WTC11 (cell line): ENCODE results near the gene FPR2. TPM values are rescaled to one million over a fixed set of nuclear protein-coding genes. Genes with fewer than 3 reads are reported as not detected.

ENCODE experiments used
- ATAC-seq: fragments of 200-7000 bp; cut with Tn5 transposase; 2 replicates; pipeline ENCODE4 v1.10.0; 2021; ENCODE audit warnings: mild to moderate bottlenecking, moderate library complexity
- CTCF ChIA-PET: fragments of 300-600 bp; sonication (Branson Sonifier 250); formaldehyde crosslinking; loops from one replicate; lab custom pipeline; 2021; ENCODE audit warnings: antibody characterized with exemption; lab: Charles Lee
- POLR2A ChIA-PET: fragments of 350-600 bp; sonication (Branson Sonifier 250); formaldehyde crosslinking; loops from one replicate; lab custom pipeline; 2021; ENCODE audit warnings: antibody characterized with exemption; lab: Charles Lee
- DNase-seq: peaks from one replicate; pipeline ENCODE4 v3.0.0; 2021; ENCODE audit warnings: low spot score
- H3K27ac Mint-ChIP-seq: 2 replicates; pipeline ENCODE4 v1.8.0; 2021; ENCODE audit warnings: mixed read lengths
- H3K27me3 Mint-ChIP-seq: 2 replicates; pipeline ENCODE4 v1.8.0; 2021; ENCODE audit warnings: low read depth, mild to moderate bottlenecking, moderate library complexity, mixed read lengths
- H3K36me3 Mint-ChIP-seq: 2 replicates; pipeline ENCODE4 v1.8.0; 2021; ENCODE audit warnings: mixed read lengths
- H3K4me1 Mint-ChIP-seq: 2 replicates; pipeline ENCODE4 v1.8.0; 2022; ENCODE audit warnings: mixed read lengths
- H3K4me3 Mint-ChIP-seq: 2 replicates; pipeline ENCODE4 v1.8.0; 2021; ENCODE audit warnings: mild to moderate bottlenecking, moderate library complexity, mixed read lengths
- H3K9me3 Mint-ChIP-seq: 2 replicates; pipeline ENCODE4 v1.8.0; 2021; ENCODE audit warnings: mixed read lengths
- CREM ChIP-seq: sonication (generic); formaldehyde crosslinking; IDR thresholded peaks from 2 replicates; pipeline ENCODE4 v1.8.1; 2022; ENCODE audit warnings: mild to moderate bottlenecking, missing genetic modification reagents, moderate library complexity
- CTCF ChIP-seq: fragments of 200-600 bp; IDR thresholded peaks from 2 replicates; pipeline ENCODE4 v1.8.0; 2022; ENCODE audit warnings: antibody characterized with exemption
- E2F4 ChIP-seq: sonication (generic); formaldehyde crosslinking; IDR thresholded peaks from 2 replicates; pipeline ENCODE4 v1.8.1; 2022; ENCODE audit warnings: low read depth, mild to moderate bottlenecking, moderate library complexity, missing genetic modification reagents, borderline replicate concordance
- ELF4 ChIP-seq: sonication (generic); formaldehyde crosslinking; IDR thresholded peaks from 2 replicates; pipeline ENCODE4 v1.8.1; 2022; ENCODE audit warnings: low read depth, mild to moderate bottlenecking, moderate library complexity, missing genetic modification reagents
- JUN ChIP-seq: sonication (generic); formaldehyde crosslinking; IDR thresholded peaks from 2 replicates; pipeline ENCODE4 v1.8.0; 2023; ENCODE audit warnings: mild to moderate bottlenecking, missing genetic modification reagents
- MXD4 ChIP-seq: fragments of 250-450 bp; sonication (Bioruptor Pico); IDR thresholded peaks from 2 replicates; pipeline ENCODE4 v1.8.0; 2021; ENCODE audit warnings: mild to moderate bottlenecking, moderate library complexity, borderline replicate concordance
- NR3C1 ChIP-seq: sonication (generic); formaldehyde crosslinking; conservative IDR thresholded peaks from 2 replicates; pipeline ENCODE4 v1.8.1; 2023; ENCODE audit warnings: low read depth, mild to moderate bottlenecking, missing genetic modification reagents
- PRDM15 ChIP-seq: sonication (generic); formaldehyde crosslinking; IDR thresholded peaks from 2 replicates; pipeline ENCODE4 v1.8.0; 2022; ENCODE audit warnings: missing genetic modification reagents
- ZNF138 ChIP-seq: sonication (generic); formaldehyde crosslinking; conservative IDR thresholded peaks from 2 replicates; pipeline ENCODE4 v1.8.1; 2022; ENCODE audit warnings: mild to moderate bottlenecking, moderate library complexity, missing genetic modification reagents
- ZNF219 ChIP-seq: sonication (generic); formaldehyde crosslinking; IDR thresholded peaks from 2 replicates; pipeline ENCODE4 v1.8.0; 2023; ENCODE audit warnings: missing genetic modification reagents, mild to moderate bottlenecking, borderline replicate concordance
- ZNF396 ChIP-seq: fragments of 250-450 bp; sonication (Bioruptor Pico); IDR thresholded peaks from 2 replicates; pipeline ENCODE4 v1.8.0; 2021; ENCODE audit warnings: mild to moderate bottlenecking, moderate library complexity, borderline replicate concordance
- ZNF423 ChIP-seq: fragments of 250-450 bp; sonication (Bioruptor Pico); IDR thresholded peaks from 2 replicates; pipeline ENCODE4 v2.1.2; 2022; ENCODE audit warnings: mild to moderate bottlenecking, moderate library complexity
- total RNA-seq: library from RNA; stranded (reverse); gene quantifications from 3 replicates; pipeline ENCODE4 v1.2.3, GENCODE V29; 2021
- TF ChIP-seq, protein P1 (sequence below): sonication (generic); formaldehyde crosslinking; IDR thresholded peaks from 2 replicates; pipeline ENCODE4 v1.8.0; 2023; ENCODE audit warnings: missing genetic modification reagents, mild to moderate bottlenecking, borderline replicate concordance

FPR2 gene
- total RNA-seq, 1 experiment from 2014 or later: 0.31 TPM

GRCh38 chr19:51715850-51716249 lies 45.1 kb upstream of the FPR2 start:
- H3K27ac Mint-ChIP-seq: no peak overlapping the region
- ChIA-PET POLR2A (no interaction called here), CTCF (no interaction called here)
- H3K9me3 Mint-ChIP-seq: no peaks in the 10 kb centered on the region
- peaks cover 7% of the 10 kb centered on the region for H3K4me1 Mint-ChIP-seq
- peaks cover 68% of the 10 kb centered on the region for H3K27me3 Mint-ChIP-seq
- TF ChIP-seq ELF4 (CRISPR knock-in tag) (no peak), PRDM15 (CRISPR knock-in tag) (no peak), CREM (CRISPR knock-in tag) (no peak)
- H3K36me3 Mint-ChIP-seq: no peaks in the 10 kb centered on the region
- DNase-seq (no peak), ATAC-seq (no peak)
- no peak overlapping the region for H3K4me3 Mint-ChIP-seq

GRCh38 chr19:51716925-51717324 lies 44.1 kb upstream of the FPR2 start:
- Mint-ChIP-seq H3K4me3 (no peak overlapping the region), H3K27ac (no peak overlapping the region), H3K36me3 (no peaks in the 10 kb centered on the region), H3K9me3 (no peaks in the 10 kb centered on the region), H3K4me1 (peaks cover 7% of the 10 kb centered on the region)
- no peak for ATAC-seq
- POLR2A ChIA-PET: no interaction called here
- CTCF ChIA-PET: interaction anchor here (1.2 kb wide), 1 partner anchor 13 kb away, joined by 3 read pairs; no protein-coding TSS in a partner anchor
- TF ChIP-seq ZNF396 (CRISPR knock-in tag) (no peak), MXD4 (CRISPR knock-in tag) (no peak), ZNF423 (CRISPR knock-in tag) (no peak), CTCF (no peak), PRDM15 (CRISPR knock-in tag) (no peak), CREM (CRISPR knock-in tag) (no peak), JUN (CRISPR knock-in tag) (no peak), E2F4 (CRISPR knock-in tag) (no peak), ZNF219 (CRISPR knock-in tag) (no peak), NR3C1 (CRISPR knock-in tag) (no peak), ZNF138 (no peak)
- TF ChIP-seq, protein P1, sequence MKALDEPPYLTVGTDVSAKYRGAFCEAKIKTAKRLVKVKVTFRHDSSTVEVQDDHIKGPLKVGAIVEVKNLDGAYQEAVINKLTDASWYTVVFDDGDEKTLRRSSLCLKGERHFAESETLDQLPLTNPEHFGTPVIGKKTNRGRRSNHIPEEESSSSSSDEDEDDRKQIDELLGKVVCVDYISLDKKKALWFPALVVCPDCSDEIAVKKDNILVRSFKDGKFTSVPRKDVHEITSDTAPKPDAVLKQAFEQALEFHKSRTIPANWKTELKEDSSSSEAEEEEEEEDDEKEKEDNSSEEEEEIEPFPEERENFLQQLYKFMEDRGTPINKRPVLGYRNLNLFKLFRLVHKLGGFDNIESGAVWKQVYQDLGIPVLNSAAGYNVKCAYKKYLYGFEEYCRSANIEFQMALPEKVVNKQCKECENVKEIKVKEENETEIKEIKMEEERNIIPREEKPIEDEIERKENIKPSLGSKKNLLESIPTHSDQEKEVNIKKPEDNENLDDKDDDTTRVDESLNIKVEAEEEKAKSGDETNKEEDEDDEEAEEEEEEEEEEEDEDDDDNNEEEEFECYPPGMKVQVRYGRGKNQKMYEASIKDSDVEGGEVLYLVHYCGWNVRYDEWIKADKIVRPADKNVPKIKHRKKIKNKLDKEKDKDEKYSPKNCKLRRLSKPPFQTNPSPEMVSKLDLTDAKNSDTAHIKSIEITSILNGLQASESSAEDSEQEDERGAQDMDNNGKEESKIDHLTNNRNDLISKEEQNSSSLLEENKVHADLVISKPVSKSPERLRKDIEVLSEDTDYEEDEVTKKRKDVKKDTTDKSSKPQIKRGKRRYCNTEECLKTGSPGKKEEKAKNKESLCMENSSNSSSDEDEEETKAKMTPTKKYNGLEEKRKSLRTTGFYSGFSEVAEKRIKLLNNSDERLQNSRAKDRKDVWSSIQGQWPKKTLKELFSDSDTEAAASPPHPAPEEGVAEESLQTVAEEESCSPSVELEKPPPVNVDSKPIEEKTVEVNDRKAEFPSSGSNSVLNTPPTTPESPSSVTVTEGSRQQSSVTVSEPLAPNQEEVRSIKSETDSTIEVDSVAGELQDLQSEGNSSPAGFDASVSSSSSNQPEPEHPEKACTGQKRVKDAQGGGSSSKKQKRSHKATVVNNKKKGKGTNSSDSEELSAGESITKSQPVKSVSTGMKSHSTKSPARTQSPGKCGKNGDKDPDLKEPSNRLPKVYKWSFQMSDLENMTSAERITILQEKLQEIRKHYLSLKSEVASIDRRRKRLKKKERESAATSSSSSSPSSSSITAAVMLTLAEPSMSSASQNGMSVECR (CRISPR knock-in tag): no peak
- TF ChIP-seq, all 79 proteins: peak for 0
- DNase-seq: no peak
- H3K27me3 Mint-ChIP-seq: peaks cover 62% of the 10 kb centered on the region
